Upper lobe of left lung (tissue), 6 donors: ENCODE measurements around the gene CALN1. TPM values are rescaled to one million over a fixed set of nuclear protein-coding genes. Genes with fewer than 3 reads are reported as not detected.
A peak's percentile ranks its signal among the peaks of the same experiment; 100 is the strongest.

ENCODE experiments used
- ATAC-seq, 2 donors: fragments of 200-7000 bp; cut with Tn5 transposase; one replicate each; pipeline ENCODE4 v1.9.1; 2022; ENCODE audit warnings: mild to moderate bottlenecking in 2 of 2, moderate library complexity in 2 of 2; ENCODE audit not compliant: low FRiP score in 2 of 2
- DNase-seq, 2 donors: peaks; one replicate each; pipeline ENCODE4 v3.0.0-alpha.2; 2019 to 2020
- H3K27ac ChIP-seq, 4 donors: fragments of 200-600 bp; sonication (generic); one replicate each; pipeline ENCODE4 v1.5.1; 2016 to 2019
- H3K27me3 ChIP-seq, 4 donors: fragments of 200-600 bp; sonication (generic); one replicate each; pipeline ENCODE4 v1.5.1; 2017 to 2019
- H3K36me3 ChIP-seq, 4 donors: fragments of 200-600 bp; sonication (generic); one replicate each; pipeline ENCODE4 v1.5.1; 2016 to 2019
- H3K4me1 ChIP-seq, 4 donors: fragments of 200-600 bp; sonication (generic); one replicate each; pipeline ENCODE4 v1.5.1; 2018 to 2019
- H3K4me3 ChIP-seq, 4 donors: fragments of 200-600 bp; sonication (generic); one replicate each; pipeline ENCODE4 v1.5.1; 2017 to 2019; ENCODE audit warnings: mild to moderate bottlenecking in 2 of 4, moderate library complexity in 1 of 4
- H3K9me3 ChIP-seq, 4 donors: fragments of 200-600 bp; sonication (generic); one replicate each; pipeline ENCODE4 v1.5.1; 2018 to 2019
- EP300 ChIP-seq, 4 donors: sonication (generic); formaldehyde crosslinking; IDR thresholded peaks; one replicate each; pipeline ENCODE4 v1.5.1; 2017; ENCODE audit warnings: antibody characterized with exemption in 4 of 4, control low read depth in 2 of 4
- POLR2A ChIP-seq, 4 donors: fragments of 450-650 bp; IDR thresholded peaks; one replicate each; pipeline ENCODE4 v1.5.1; 2016 to 2017; ENCODE audit warnings: antibody characterized with exemption in 4 of 4, mild to moderate bottlenecking in 2 of 4
- POLR2AphosphoS5 ChIP-seq, 2 donors: sonication (generic); formaldehyde crosslinking; IDR thresholded peaks; one replicate each; pipeline ENCODE4 v1.5.1; 2017; ENCODE audit warnings: antibody characterized with exemption in 2 of 2
- WGBS, 2 donors: methylation state at CpG; one replicate each; pipeline ENCODE4 v1.1.5; 2017 to 2018; 5-methylcytosine and 5-hydroxymethylcytosine counted together
- total RNA-seq, 6 donors: library from RNA; depleted of rRNA in 4 of 6; stranded (reverse); fragments of >200 nt in 4 of 6; gene quantifications; one replicate each; pipeline versions ENCODE4 v1.1.0 to v1.2.1, GENCODE V29; 2016 to 2021
- TF ChIP-seq, protein P1 (sequence below), 6 experiments: fragments of 450-650 bp in 4 of 6; fragments of 200-600 bp in 2 of 6; sonication (generic) in 2 of 6; IDR thresholded peaks; one replicate each; pipeline ENCODE4 v1.5.1; 2016 to 2019; ENCODE audit warnings: antibody characterized with exemption in 6 of 6
- donor health status: DM: no; HTN: no; CAD: no; lungs with moderate emphysema.
- donor health status: DM: no; HTN: yes; CAD: no; lungs with severe emphysema.

CALN1 gene
- total RNA-seq, 6 donors from 2014 or later = 0.24 to 0.46 TPM; not detected in 4

DNA sequence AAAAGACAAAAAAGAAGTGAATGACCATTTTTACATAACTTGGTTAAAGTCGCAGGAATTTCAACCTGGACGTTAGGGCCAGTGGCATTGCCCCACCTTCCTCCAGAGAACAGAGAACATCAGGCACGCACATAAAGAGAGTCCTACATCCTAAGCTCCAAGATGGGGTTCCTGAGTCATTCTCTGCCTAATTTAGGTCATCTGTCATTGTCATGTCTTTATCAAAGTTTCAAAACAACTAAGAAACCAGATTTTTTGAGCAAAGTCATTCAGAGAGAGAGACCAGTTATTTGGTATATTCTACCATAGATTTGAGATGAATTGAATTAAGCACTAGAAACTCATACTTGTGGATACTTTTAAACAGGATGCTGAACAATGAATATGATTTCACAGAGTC lies 241.7 kb downstream of the CALN1 start:
- no peaks in the 10 kb centered on the region for H3K36me3 ChIP-seq
- no peak overlapping the region for H3K4me3 ChIP-seq
- H3K27me3 ChIP-seq = no peaks in the 10 kb centered on the region
- no peak for DNase-seq
- no peaks in the 10 kb centered on the region for H3K4me1 ChIP-seq
- WGBS, 2 donors = 75 to 86% methylated on average over 3 of the region's 3 CpGs
- H3K27ac ChIP-seq = no peak overlapping the region
- H3K9me3 ChIP-seq = peaks cover 0 to 12% (median 4%) of the 10 kb centered on the region in 4 donors
- ATAC-seq = no peak
- no peak for TF ChIP-seq EP300 (IDR thresholded peaks at IDR 0.05)
- TF ChIP-seq, protein P1, sequence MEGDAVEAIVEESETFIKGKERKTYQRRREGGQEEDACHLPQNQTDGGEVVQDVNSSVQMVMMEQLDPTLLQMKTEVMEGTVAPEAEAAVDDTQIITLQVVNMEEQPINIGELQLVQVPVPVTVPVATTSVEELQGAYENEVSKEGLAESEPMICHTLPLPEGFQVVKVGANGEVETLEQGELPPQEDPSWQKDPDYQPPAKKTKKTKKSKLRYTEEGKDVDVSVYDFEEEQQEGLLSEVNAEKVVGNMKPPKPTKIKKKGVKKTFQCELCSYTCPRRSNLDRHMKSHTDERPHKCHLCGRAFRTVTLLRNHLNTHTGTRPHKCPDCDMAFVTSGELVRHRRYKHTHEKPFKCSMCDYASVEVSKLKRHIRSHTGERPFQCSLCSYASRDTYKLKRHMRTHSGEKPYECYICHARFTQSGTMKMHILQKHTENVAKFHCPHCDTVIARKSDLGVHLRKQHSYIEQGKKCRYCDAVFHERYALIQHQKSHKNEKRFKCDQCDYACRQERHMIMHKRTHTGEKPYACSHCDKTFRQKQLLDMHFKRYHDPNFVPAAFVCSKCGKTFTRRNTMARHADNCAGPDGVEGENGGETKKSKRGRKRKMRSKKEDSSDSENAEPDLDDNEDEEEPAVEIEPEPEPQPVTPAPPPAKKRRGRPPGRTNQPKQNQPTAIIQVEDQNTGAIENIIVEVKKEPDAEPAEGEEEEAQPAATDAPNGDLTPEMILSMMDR (IDR thresholded peaks at IDR 0.05) = no peak
- TF ChIP-seq POLR2AphosphoS5 (IDR thresholded peaks at IDR 0.05) = no peak
- TF ChIP-seq POLR2A (IDR thresholded peaks at IDR 0.05) = no peak

DNA sequence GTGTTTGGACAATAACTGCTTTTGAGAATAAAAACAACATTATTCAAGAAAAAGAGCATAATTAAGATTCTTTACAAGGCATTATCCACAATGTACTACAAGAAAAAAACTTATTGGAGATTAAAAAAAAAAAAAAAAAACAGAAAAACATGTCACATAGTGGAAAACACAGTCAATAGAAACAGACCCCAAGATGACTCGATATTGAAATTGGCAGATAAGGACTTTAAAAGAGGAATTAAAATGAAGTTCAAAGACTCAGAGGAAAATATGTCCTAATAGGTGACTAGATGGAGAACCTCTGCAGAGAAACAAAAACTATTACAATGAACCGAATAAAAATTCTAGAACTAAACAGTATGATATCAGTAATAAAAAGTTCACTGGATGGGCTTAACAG lies 248.9 kb downstream of the CALN1 start:
- DNase-seq (no peak), ATAC-seq (no peak)
- no peaks in the 10 kb centered on the region for H3K36me3 ChIP-seq
- peaks cover 3 to 12% (median 6%) of the 10 kb centered on the region in 4 donors for H3K9me3 ChIP-seq
- H3K27ac ChIP-seq = no peak overlapping the region
- WGBS, 2 donors = 88 to 97% methylated on average over 2 of the region's 2 CpGs
- H3K4me3 ChIP-seq = no peak overlapping the region
- no peaks in the 10 kb centered on the region for H3K4me1 ChIP-seq
- TF ChIP-seq EP300 (IDR thresholded peaks at IDR 0.05) = no peak
- no peak for TF ChIP-seq POLR2AphosphoS5 (IDR thresholded peaks at IDR 0.05)
- TF ChIP-seq, protein P1 (IDR thresholded peaks at IDR 0.05) = no peak
- no peak for TF ChIP-seq POLR2A (IDR thresholded peaks at IDR 0.05)
- H3K27me3 ChIP-seq = no peaks in the 10 kb centered on the region

DNA sequence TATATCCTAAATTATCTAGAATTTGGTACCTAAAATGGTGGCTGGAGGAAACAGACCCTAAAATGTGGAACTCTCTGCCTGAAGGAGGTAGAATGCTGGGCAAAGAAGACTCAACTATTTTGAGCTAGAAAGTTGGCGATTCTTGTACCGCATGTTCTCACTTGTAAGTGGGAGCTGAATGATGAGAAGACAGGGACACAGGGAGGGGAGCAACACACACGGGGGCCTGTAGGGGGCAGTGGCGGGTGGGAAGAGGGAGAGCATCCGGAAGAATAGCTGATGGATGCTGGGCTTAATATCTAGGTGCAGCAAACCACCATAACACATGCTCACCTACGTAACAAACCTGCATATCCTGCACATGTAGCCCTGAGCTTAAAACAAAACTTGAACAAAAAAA lies 250.6 kb downstream of the CALN1 start:
- no peaks in the 10 kb centered on the region for H3K27me3 ChIP-seq
- DNase-seq = no peak
- no peak overlapping the region for H3K4me3 ChIP-seq
- no peaks in the 10 kb centered on the region for H3K36me3 ChIP-seq
- 71 to 75% methylated on average over 6 of the region's 6 CpGs for WGBS, 2 donors
- no peak for TF ChIP-seq POLR2AphosphoS5 (IDR thresholded peaks at IDR 0.05)
- TF ChIP-seq, protein P1 (IDR thresholded peaks at IDR 0.05) = no peak
- TF ChIP-seq EP300 (IDR thresholded peaks at IDR 0.05) = no peak
- no peak for TF ChIP-seq POLR2A (IDR thresholded peaks at IDR 0.05)
- no peak for ATAC-seq
- no peak overlapping the region for H3K27ac ChIP-seq
- H3K9me3 ChIP-seq = peaks cover 3 to 12% (median 6%) of the 10 kb centered on the region in 4 donors
- H3K4me1 ChIP-seq = no peaks in the 10 kb centered on the region

DNA sequence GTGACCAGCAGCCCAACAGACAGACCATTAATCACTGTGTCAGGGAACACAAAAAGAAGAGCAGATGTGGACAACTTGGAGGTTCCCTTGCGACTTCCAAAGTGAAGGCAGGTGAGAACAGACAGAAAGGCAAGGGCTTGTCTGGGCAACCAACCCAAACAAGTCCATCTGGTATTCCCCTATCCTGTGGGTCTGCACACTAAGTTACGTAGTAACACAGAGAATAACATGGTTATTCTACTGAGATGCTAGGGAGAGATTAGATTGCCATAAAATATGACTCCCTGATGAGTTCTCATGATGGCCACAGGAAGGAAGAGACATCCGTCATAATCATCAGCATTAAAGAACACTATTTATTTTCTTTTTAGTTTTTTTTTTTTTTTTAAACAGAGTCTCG lies 252.2 kb downstream of the CALN1 start:
- H3K27ac ChIP-seq = no peak overlapping the region
- TF ChIP-seq POLR2A (IDR thresholded peaks at IDR 0.05) (no peak), EP300 (IDR thresholded peaks at IDR 0.05) (no peak), POLR2AphosphoS5 (IDR thresholded peaks at IDR 0.05) (no peak)
- TF ChIP-seq, protein P1 (IDR thresholded peaks at IDR 0.05) = no peak
- ATAC-seq (no peak), DNase-seq (no peak)
- H3K9me3 ChIP-seq = peaks cover 3 to 12% (median 6%) of the 10 kb centered on the region in 4 donors
- no peaks in the 10 kb centered on the region for H3K36me3 ChIP-seq
- no peaks in the 10 kb centered on the region for H3K27me3 ChIP-seq
- no peak overlapping the region for H3K4me3 ChIP-seq
- no peaks in the 10 kb centered on the region for H3K4me1 ChIP-seq
- 40 to 58% methylated on average over 4 of the region's 4 CpGs for WGBS, 2 donors

DNA sequence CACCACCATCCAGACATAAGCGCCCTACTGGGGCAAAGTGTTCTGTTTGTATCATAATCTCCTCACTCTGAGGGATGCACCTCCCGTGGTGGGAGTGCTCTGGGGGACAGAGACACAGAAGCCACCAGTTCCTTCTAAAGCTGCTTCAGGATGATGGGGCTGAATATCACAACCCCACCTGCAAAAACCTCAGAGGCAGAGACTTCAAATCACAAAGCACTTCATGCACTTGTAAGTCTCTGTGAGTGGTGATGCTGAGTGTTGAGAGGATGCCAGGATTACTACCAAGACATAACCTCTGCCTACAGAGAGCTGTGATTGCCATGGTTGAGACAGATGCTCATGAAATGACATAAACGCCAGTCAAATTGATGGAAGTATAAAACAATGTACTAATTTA lies 255.5 kb downstream of the CALN1 start:
- peaks cover 3 to 10% (median 7%) of the 10 kb centered on the region in 4 donors for H3K4me1 ChIP-seq
- 82 to 90% methylated on average over 1 to 3 of the region's 3 CpGs for WGBS, 2 donors
- H3K27me3 ChIP-seq = no peaks in the 10 kb centered on the region
- no peak overlapping the region for H3K27ac ChIP-seq
- TF ChIP-seq POLR2A (IDR thresholded peaks at IDR 0.05) (no peak), EP300 (IDR thresholded peaks at IDR 0.05) (no peak), POLR2AphosphoS5 (IDR thresholded peaks at IDR 0.05) (no peak)
- TF ChIP-seq, protein P1 (IDR thresholded peaks at IDR 0.05) = no peak
- peak in 1 of 2 donors; percentile 45 for ATAC-seq
- H3K36me3 ChIP-seq = no peaks in the 10 kb centered on the region
- no peak overlapping the region for H3K4me3 ChIP-seq
- no peak for DNase-seq
- H3K9me3 ChIP-seq = no peaks in the 10 kb centered on the region
